ENCODE measurements around the gene SLC22A23. TPM values are rescaled to one million over a fixed set of nuclear protein-coding genes. Genes with fewer than 3 reads are reported as not detected.

The SLC22A23 gene
- total RNA-seq, 1 experiment from 2014 or later = 38.2 TPM

DNA sequence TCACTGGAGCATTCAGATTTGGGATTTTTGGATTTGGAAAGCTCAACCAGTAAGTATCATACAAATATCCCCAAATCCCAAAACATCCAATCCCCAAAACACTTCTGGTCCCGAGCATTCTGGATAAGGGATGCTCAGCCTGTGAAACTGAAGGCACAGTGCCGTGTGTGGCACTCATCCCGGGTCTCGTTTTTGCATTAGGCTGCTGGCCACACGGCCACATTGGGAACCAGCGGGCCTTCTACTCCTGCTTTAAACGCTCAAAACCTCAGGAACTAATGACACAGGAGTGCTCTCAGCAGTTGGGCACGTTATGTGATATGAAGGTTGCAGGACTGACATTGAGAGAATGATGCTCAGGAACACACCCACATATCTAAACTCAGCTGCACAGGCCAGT, 162.5 kb downstream of the SLC22A23 start:
- H3K4me3 Mint-ChIP-seq = no peak overlapping the region
- DNase-seq (ENCODE audit: low spot score) = peak; percentile 4
- H3K4me1 Mint-ChIP-seq = peaks cover 6% of the 10 kb centered on the region
- no peaks in the 10 kb centered on the region for H3K9me3 Mint-ChIP-seq
- no peak for TF ChIP-seq KAT7 (CRISPR knock-in tag; IDR thresholded peaks at IDR 0.05; ENCODE audit: borderline replicate concordance)
- CTCF ChIA-PET = no interaction called here
- H3K36me3 Mint-ChIP-seq = peaks cover 38% of the 10 kb centered on the region
- H3K27me3 Mint-ChIP-seq (ENCODE audit: low read depth) = no peaks in the 10 kb centered on the region
- no peak for ATAC-seq
- POLR2A ChIA-PET = no interaction called here
- no peak overlapping the region for H3K27ac Mint-ChIP-seq

DNA sequence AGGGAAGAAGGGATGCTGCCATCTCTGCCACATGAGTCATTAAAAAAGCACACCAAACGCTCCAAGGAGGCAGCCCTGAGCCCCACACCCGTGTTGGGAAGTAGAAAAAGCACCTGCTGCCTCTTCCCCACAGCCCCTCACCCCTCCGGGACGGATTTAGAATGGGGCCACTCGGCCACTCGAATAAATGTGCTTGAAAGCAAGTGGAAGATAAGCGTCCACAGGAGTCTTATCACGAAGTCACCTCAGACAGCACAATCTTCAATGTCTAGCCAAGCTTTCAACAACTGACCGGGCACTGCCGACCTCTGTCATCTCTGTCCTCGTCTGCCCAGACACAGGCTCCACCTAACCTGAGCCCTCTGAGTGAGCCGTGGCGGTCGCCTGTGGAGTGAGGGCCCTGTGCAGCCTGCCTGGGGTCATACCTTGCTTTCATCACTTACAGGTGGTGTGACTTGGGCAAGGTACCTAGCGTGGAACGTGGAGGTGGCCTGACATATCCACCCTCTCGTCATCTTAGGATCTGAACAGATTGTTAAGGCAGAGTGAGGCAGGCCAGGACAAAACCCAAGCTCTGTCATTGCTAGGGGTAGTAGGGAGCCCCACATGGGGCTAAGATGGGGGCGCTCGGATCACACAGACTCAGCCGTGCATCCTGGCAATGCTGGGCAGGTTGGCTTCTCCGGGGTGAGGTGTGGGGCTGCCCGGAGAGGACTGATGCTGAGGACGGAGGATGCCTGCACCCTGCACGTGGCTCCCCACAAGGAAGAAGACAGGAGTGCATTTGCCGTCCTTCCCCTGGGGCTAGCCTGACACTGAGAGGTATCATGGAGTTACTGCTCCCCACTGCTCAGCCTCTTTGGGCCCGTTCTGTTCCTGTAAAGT, 163.3 kb downstream of the SLC22A23 start:
- Mint-ChIP-seq H3K4me3 (no peak overlapping the region), H3K27me3 (ENCODE audit: low read depth) (no peaks in the 10 kb centered on the region), H3K27ac (no peak overlapping the region), H3K4me1 (peaks cover 6% of the 10 kb centered on the region), H3K9me3 (no peaks in the 10 kb centered on the region), H3K36me3 (peaks cover 44% of the 10 kb centered on the region)
- DNase-seq (ENCODE audit: low spot score) (peak; percentile 3), ATAC-seq (no peak)
- ChIA-PET CTCF (no interaction called here), POLR2A (no interaction called here)
- TF ChIP-seq GRHL2 (CRISPR knock-in tag; IDR thresholded peaks at IDR 0.05; ENCODE audit: insufficient replicate concordance, severe bottlenecking) = no peak

DNA sequence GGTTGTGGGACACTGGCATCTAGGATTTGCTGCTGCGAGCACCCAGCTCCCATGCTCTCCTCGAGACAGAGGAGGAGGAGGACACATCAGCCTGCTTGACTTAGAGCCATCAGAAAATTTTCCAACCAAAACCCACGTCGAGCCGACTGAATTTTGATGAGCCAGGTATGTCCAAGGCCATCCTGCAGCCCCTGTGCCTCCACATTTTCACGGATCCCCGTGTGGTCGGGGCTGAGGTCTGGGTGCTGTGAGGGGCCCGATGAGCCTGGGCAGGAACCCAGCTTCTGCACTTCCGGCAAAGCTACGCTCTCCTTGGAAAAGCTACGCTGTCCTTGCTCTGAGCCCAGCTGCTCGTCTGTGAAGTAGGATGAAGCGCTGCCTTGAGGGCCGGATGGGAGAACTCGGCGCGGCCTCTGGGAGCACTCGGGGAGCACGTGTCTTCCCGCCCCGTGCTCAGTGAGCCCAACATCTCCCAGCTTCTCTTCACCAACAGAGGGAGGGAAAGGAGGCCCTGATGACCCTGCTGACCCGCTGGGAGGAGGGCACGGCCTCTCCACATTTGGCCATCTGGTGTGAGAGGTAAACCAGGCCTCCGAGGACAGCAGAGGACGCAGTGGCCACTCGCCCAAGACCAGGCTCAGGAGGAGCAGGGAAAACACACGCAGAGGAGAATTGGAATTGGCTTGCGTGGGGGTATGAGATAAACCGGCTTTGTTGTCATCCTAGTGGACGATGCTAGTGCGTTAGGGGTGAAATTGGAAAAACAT, 164.2 kb downstream of the SLC22A23 start:
- Mint-ChIP-seq H3K27me3 (ENCODE audit: low read depth) (no peaks in the 10 kb centered on the region), H3K4me1 (peaks cover 6% of the 10 kb centered on the region), H3K9me3 (no peaks in the 10 kb centered on the region), H3K4me3 (no peak overlapping the region), H3K27ac (peak overlapping the region; percentile 1; the same call in 1 of the 2 replicates), H3K36me3 (peaks cover 51% of the 10 kb centered on the region)
- ATAC-seq = no peak
- POLR2A ChIA-PET = no interaction called here
- TF ChIP-seq, protein P1, sequence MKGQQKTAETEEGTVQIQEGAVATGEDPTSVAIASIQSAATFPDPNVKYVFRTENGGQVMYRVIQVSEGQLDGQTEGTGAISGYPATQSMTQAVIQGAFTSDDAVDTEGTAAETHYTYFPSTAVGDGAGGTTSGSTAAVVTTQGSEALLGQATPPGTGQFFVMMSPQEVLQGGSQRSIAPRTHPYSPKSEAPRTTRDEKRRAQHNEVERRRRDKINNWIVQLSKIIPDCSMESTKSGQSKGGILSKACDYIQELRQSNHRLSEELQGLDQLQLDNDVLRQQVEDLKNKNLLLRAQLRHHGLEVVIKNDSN (CRISPR knock-in tag; IDR thresholded peaks at IDR 0.05) = no peak
- TF ChIP-seq ZNF263 (CRISPR knock-in tag; IDR thresholded peaks at IDR 0.05; ENCODE audit: low read depth) = peak; percentile 68
- CTCF ChIA-PET = interaction anchor here (1.6 kb wide), 1 partner anchor 557 kb away, joined by 5 read pairs; the partner anchor contains the start of gene FAM50B
- DNase-seq (ENCODE audit: low spot score) = peak; percentile 6

DNA sequence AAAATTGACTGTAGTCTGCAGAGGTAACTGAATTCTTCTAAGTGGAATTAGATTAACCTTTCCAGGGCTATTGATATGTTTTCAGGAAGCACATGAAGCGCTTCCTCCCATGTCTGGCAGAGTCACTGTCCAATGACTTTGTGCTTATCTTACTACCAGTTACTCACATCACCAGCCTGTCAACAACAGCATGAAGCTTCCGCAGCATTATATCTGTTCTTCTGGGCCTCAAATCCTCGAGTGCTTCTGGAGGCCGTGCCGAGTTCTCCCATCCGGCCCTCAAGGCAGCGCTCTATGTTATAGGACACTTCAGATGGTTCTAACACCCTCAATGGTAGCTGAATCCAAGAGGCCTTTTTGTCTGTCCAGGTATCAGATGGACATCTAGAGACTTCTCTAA, 164.9 kb downstream of the SLC22A23 start:
- POLR2A ChIA-PET = no interaction called here
- no peak overlapping the region for H3K27ac Mint-ChIP-seq
- TF ChIP-seq ZNF317 (CRISPR knock-in tag; IDR thresholded peaks at IDR 0.05; ENCODE audit: borderline replicate concordance, low read depth) (no peak), ZNF423 (CRISPR knock-in tag; IDR thresholded peaks at IDR 0.05) (no peak), PRRX2 (CRISPR knock-in tag; IDR thresholded peaks at IDR 0.05) (no peak), SP1 (CRISPR knock-in tag; conservative IDR thresholded peaks at IDR 0.05) (no peak), RORB (CRISPR knock-in tag; IDR thresholded peaks at IDR 0.05) (no peak), NR1H2 (CRISPR knock-in tag; IDR thresholded peaks at IDR 0.05) (no peak), CREB1 (CRISPR knock-in tag; IDR thresholded peaks at IDR 0.05) (no peak), JUN (CRISPR knock-in tag; IDR thresholded peaks at IDR 0.05) (no peak), ZNF138 (CRISPR knock-in tag; conservative IDR thresholded peaks at IDR 0.05) (no peak)
- TF ChIP-seq, protein P2, sequence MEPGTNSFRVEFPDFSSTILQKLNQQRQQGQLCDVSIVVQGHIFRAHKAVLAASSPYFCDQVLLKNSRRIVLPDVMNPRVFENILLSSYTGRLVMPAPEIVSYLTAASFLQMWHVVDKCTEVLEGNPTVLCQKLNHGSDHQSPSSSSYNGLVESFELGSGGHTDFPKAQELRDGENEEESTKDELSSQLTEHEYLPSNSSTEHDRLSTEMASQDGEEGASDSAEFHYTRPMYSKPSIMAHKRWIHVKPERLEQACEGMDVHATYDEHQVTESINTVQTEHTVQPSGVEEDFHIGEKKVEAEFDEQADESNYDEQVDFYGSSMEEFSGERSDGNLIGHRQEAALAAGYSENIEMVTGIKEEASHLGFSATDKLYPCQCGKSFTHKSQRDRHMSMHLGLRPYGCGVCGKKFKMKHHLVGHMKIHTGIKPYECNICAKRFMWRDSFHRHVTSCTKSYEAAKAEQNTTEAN (CRISPR knock-in tag; IDR thresholded peaks at IDR 0.05) = no peak
- TF ChIP-seq, protein P3, sequence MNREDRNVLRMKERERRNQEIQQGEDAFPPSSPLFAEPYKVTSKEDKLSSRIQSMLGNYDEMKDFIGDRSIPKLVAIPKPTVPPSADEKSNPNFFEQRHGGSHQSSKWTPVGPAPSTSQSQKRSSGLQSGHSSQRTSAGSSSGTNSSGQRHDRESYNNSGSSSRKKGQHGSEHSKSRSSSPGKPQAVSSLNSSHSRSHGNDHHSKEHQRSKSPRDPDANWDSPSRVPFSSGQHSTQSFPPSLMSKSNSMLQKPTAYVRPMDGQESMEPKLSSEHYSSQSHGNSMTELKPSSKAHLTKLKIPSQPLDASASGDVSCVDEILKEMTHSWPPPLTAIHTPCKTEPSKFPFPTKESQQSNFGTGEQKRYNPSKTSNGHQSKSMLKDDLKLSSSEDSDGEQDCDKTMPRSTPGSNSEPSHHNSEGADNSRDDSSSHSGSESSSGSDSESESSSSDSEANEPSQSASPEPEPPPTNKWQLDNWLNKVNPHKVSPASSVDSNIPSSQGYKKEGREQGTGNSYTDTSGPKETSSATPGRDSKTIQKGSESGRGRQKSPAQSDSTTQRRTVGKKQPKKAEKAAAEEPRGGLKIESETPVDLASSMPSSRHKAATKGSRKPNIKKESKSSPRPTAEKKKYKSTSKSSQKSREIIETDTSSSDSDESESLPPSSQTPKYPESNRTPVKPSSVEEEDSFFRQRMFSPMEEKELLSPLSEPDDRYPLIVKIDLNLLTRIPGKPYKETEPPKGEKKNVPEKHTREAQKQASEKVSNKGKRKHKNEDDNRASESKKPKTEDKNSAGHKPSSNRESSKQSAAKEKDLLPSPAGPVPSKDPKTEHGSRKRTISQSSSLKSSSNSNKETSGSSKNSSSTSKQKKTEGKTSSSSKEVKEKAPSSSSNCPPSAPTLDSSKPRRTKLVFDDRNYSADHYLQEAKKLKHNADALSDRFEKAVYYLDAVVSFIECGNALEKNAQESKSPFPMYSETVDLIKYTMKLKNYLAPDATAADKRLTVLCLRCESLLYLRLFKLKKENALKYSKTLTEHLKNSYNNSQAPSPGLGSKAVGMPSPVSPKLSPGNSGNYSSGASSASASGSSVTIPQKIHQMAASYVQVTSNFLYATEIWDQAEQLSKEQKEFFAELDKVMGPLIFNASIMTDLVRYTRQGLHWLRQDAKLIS (CRISPR knock-in tag; IDR thresholded peaks at IDR 0.05; ENCODE audit: borderline replicate concordance) = no peak
- TF ChIP-seq, protein P4, sequence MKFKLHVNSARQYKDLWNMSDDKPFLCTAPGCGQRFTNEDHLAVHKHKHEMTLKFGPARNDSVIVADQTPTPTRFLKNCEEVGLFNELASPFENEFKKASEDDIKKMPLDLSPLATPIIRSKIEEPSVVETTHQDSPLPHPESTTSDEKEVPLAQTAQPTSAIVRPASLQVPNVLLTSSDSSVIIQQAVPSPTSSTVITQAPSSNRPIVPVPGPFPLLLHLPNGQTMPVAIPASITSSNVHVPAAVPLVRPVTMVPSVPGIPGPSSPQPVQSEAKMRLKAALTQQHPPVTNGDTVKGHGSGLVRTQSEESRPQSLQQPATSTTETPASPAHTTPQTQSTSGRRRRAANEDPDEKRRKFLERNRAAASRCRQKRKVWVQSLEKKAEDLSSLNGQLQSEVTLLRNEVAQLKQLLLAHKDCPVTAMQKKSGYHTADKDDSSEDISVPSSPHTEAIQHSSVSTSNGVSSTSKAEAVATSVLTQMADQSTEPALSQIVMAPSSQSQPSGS (CRISPR knock-in tag; IDR thresholded peaks at IDR 0.05; ENCODE audit: borderline replicate concordance, low read depth) = no peak

More for the DNA sequence above, 164.9 kb downstream of the SLC22A23 start:
- peaks cover 6% of the 10 kb centered on the region for H3K4me1 Mint-ChIP-seq
- ATAC-seq = no peak
- no peak overlapping the region for H3K4me3 Mint-ChIP-seq
- H3K36me3 Mint-ChIP-seq = peaks cover 49% of the 10 kb centered on the region
- H3K9me3 Mint-ChIP-seq = no peaks in the 10 kb centered on the region
- H3K27me3 Mint-ChIP-seq (ENCODE audit: low read depth) = no peaks in the 10 kb centered on the region
- peak; percentile 2 for DNase-seq (ENCODE audit: low spot score)
- CTCF ChIA-PET = interaction anchor here (1.6 kb wide), 1 partner anchor 557 kb away, joined by 5 read pairs; the partner anchor contains the start of gene FAM50B
